ENCODE data around the gene PCCA.
A peak's percentile ranks its signal among the peaks of the same experiment; 100 is the strongest.
"Not testable (repeated sequence)": the region's sequence is repeated elsewhere in the genome, so short reads cannot be mapped to it uniquely, and the experiment has no call there.

The PCCA gene

DNA sequence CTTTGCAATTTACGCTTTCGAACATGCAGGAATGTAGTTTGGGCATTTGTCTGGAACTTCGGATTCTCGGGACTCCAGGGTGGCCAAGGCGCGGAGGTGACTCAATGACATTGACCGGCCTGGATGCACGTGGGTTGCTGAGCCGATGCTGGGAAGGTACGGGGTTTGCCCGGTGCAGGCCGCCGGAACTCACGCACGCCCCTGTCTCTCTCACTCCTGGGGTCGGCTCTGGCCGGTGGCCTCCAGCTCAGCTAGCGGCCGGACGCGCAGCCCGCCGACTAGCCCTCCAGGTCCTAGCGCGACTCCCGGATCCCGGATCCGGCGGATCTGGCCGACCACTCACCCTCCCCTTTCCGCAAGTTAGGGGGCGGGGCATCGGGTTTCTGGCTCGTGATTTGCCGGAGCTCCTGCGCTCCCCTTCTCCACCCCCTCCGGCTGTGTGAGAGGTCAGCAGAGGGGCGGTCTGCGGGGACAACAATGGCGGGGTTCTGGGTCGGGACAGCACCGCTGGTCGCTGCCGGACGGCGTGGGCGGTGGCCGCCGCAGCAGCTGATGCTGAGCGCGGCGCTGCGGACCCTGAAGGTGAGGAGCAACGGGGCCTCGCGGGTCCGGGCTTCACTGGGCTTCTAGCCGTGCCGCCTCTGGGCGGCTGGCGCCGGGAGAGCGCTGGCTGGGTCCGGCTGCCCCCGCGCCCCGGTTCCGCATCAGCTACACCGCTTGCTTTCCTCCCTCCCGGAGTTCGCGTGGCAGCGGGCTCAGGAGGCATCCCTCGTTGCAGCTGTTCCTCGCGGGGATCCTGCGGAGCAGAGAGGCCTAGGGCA, at the start of gene PCCA:
PCCA (plus strand) TSS at position 450 of the 821 bp plus-strand sequence; CDS start at position 478, 28 bp downstream.
- peak; percentile 87 to 95 for DNase-seq

GRCh38 chr13:100039740-100040139, 49.2 kb upstream of the PCCA start:
- no peak for DNase-seq

DNA sequence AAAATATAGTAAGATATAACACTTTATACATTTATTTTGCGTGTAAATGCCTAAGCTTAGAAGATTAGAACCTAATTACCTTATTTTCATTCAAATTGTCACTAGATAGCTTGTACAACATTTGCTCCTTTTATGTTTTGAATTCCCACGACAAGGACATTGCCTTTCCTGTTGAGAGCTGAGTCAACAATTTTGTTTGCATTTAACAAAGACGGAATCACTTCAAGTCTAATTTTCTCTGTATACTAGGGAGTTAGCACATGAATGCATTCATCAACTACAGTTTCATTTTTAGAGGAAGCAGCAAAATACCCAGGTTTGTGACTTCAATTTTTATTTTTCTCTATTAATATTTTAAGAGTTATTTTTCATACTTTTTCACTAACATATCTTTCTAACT, 48.7 kb upstream of the PCCA start:
- DNase-seq, result no peak

GRCh38 chr13:100044936-100045335, 44.0 kb upstream of the PCCA start:
- no peak for DNase-seq

- no peak for DNase-seq
Measured at GRCh38 chr13:100045355-100045754, 43.5 kb upstream of the PCCA start.

- DNase-seq, result no peak
Measured at GRCh38 chr13:100051070-100051469, 37.8 kb upstream of the PCCA start.

DNA sequence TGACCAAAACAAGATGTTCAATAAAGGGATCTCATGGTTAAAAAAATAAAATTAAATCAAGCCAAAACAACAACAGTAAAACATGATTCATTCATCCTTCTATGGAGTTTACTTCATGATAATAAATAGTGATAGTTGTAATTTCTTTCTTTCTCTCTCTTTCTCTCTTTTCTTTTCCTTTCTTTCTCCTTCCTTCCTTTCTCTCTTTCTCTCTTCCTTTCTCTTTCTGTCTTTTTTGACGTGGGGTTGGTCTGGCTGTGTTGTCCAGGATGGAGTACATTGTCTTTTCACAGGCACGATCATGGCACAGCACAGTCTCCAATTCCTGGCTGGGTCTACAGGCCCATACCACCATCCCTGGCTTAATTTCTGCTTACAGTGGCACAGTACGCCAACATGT, 29.1 kb upstream of the PCCA start:
- no peak for DNase-seq

DNA sequence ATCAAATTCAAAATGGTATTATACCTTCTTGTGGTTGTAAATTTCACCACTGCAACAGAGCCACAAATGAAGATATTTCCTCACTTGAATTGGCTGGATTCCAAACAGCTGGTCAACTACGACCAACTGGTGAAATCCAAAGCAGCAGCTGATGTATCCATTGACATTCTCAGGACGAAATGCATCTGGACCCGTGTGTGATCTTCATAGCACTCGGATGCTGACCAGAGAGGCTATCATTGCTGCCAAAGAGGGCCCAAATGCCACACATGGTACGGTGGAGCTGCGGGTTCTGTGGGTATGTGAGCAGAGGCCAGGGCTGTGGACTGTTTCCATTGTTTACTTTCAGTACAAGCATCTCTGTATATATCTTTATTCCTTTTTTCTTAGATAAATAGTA, 25.6 kb upstream of the PCCA start:
- no peak for DNase-seq

DNA sequence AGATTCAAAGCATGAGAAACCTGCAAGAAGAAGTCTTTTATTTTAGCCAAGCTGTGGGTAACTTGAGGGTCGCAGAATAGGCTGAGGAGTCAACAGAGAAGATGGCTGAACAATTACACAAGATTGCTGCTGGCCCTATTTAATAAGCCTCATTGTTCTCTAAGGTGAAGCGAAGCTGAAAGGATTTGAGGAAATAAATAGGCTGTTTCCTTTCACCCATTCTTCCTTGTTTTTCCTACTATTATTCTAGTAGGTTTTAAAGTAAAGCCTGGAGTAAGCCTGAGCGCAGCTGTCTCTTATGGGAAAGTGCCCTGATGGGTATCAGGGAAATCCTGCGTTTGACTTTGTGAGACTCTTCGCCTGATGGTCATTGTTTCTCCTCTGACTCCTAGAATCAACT, 25.0 kb upstream of the PCCA start:
- DNase-seq, result no peak

GRCh38 chr13:100068133-100068931, 20.6 kb upstream of the PCCA start:
- no peak for DNase-seq

- DNase-seq, result no peak
Measured at GRCh38 chr13:100069278-100069677, 19.6 kb upstream of the PCCA start.

- DNase-seq, result no peak
Measured at GRCh38 chr13:100075700-100076587, 12.9 kb upstream of the PCCA start.

- DNase-seq, result not testable (repeated sequence)
Measured at GRCh38 chr13:100079003-100079402, 9.9 kb upstream of the PCCA start.

DNA sequence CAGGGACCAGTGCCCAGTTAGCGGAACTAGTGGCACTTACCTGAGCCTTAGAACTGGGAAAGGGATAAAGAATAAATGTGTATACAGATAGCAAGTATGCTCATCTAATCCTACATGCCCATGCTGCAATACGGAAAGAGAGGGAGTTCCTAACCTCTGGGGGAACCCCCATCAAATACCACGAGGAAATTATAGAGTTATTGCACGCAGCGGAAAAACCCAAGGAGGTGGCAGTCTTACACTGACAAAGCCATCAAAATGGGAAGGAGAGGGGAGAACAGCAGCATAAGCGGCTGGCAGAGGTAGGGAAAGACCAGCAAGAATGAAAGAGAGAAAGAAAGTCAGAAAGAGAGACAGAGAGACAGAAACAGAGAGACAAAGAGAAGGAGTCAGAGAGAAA, 5.5 kb upstream of the PCCA start:
- not testable (repeated sequence) for DNase-seq

GRCh38 chr13:100088273-100088643, 635 bp upstream of the PCCA start:
- DNase-seq, result no peak

- DNase-seq, result peak in 1 of 2 experiments; percentile 33
Measured at GRCh38 chr13:100089465-100090032, 656 bp downstream of the PCCA start.

DNA sequence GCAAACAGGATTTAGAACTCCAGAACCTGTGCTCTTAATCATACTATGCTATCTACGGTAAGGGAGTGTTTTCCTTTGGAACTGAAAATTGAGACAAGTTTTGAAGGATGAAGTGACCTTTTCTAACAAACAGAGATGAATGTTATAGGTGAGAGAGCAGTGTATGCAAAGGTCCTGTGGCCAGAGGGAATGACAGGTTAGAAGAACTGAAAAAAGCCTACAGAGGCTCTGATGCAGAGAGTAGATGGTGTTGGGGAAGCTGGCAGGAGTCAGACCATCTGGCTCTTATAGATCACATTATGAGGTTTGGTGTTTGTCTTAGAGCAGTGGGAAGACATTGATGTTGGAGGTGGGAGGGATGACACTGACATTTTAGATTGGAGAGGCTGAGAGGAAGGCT, 2.0 kb downstream of the PCCA start:
- no peak for DNase-seq

DNA sequence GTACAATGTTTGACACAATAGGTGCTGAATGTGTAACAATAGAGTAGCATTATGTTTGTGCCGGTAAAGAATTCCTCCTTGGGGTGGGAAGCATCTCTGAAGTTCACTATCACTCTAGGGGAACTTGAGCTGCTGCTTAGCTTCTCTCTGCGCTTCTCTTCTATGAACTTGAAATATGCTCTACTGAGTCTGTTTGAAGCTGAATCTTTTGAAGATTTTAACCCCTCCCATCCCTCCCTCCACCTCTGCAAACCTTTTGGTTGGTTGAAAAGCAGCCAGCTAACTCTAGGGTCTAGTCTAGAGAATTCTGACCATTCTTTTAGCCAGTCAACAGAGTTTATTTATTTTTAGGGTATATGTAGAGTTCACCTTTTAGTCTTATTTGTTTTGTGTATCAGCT, 2.5 kb downstream of the PCCA start:
- no peak for DNase-seq

DNA sequence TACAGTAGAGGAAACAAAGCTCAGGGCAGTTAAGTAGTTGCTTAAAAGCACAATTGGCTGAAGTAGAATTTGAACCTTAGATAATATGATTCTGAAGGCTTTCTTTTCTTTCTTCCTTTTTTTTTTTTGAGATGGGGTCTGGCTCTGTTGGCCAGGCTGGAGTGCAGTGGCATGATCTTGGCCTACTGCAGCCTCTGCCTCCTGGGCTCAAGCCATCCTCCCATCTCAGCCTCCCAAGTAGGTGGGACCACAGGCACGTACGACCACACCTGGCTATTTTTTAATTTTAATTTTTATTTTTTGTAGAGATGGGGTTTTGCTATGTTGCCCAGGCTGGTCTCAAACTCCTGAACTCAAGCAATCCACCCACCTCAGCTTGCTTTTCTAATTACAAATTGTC, 3.4 kb downstream of the PCCA start:
- DNase-seq, result not testable (repeated sequence)

- DNase-seq, result no peak
Measured at GRCh38 chr13:100095498-100095897, 6.6 kb downstream of the PCCA start.

GRCh38 chr13:100096526-100096925, 7.6 kb downstream of the PCCA start:
- no peak for DNase-seq

DNA sequence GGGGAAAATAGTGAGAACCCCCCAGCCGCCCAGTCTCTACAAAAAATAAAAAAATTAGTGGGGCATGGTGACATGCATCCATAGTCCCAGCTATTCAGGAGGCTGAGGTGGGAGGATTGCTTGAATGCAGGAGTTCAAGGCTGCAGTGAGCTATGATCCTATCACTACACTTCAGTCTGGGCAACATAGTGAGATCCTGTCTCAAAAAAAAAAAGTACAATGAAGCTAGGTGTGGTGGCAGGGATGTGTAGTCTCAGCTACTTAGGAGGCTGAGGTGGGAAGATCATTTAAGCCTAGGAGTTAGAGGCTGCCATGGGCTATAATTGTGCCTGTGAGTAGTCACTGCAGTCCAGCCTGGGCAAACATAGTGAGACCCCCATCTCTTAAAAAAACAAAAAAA, 8.9 kb downstream of the PCCA start:
- no peak for DNase-seq

Data from NCI-H187 (cell line).